ENCODE results near the gene SOX6. TPM values are rescaled to one million over a fixed set of nuclear protein-coding genes. Genes with fewer than 3 reads are reported as not detected.
"Not testable (repeated sequence)": the region's sequence is repeated elsewhere in the genome, so short reads cannot be mapped to it uniquely, and the experiment has no call there.

The SOX6 gene
- total RNA-seq, 1 donor from 2014 or later: 4.9 TPM

DNA sequence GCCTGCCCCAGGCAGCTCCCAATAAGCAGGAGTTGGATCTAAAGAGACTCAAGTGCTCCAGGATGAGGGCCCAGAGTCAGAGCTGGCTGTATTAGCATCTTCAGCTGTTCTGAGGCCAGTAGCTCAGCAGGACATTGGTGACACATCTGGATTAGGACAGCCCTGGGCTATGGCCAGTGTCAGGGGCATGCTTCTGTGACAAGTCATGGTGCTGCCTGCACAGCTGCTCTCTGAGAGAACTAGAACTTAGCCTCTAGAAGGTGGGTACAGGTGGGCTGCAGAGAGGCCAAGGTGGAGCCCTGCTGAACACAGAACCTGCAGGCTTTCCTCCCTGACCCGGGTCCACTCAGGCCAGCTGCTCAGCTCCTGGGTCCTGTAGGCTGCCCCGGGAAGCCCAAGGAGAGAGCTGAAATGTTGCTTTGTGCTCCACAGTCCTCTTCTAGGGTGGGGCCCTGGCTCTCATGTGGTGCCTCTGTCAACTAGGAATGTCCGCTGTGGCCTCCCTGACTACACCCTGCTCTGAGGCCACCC is 426.9 kb downstream of the SOX6 start:
- peak; percentile 52 to 69 for DNase-seq (ENCODE audit: extremely low spot score in 2 of 2)
- Histone ChIP-seq H3K27ac (no peak overlapping the region), H3K9me3 (no peaks in the 10 kb centered on the region), H3K4me1 (no peaks in the 10 kb centered on the region), H3K27me3 (no peaks in the 10 kb centered on the region), H3K36me3 (no peaks in the 10 kb centered on the region), H3K4me3 (no peak overlapping the region)
- intact Hi-C loops (cut with DNase I): no loop called here
- TF ChIP-seq POLR2A (IDR thresholded peaks at IDR 0.05): no peak
- TF ChIP-seq, protein P1, sequence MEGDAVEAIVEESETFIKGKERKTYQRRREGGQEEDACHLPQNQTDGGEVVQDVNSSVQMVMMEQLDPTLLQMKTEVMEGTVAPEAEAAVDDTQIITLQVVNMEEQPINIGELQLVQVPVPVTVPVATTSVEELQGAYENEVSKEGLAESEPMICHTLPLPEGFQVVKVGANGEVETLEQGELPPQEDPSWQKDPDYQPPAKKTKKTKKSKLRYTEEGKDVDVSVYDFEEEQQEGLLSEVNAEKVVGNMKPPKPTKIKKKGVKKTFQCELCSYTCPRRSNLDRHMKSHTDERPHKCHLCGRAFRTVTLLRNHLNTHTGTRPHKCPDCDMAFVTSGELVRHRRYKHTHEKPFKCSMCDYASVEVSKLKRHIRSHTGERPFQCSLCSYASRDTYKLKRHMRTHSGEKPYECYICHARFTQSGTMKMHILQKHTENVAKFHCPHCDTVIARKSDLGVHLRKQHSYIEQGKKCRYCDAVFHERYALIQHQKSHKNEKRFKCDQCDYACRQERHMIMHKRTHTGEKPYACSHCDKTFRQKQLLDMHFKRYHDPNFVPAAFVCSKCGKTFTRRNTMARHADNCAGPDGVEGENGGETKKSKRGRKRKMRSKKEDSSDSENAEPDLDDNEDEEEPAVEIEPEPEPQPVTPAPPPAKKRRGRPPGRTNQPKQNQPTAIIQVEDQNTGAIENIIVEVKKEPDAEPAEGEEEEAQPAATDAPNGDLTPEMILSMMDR (IDR thresholded peaks at IDR 0.05): no peak
- TF ChIP-seq POLR2AphosphoS5 (IDR thresholded peaks at IDR 0.05; ENCODE audit: insufficient read depth in 1 of 2, low read depth in 1 of 2): no peak

DNA sequence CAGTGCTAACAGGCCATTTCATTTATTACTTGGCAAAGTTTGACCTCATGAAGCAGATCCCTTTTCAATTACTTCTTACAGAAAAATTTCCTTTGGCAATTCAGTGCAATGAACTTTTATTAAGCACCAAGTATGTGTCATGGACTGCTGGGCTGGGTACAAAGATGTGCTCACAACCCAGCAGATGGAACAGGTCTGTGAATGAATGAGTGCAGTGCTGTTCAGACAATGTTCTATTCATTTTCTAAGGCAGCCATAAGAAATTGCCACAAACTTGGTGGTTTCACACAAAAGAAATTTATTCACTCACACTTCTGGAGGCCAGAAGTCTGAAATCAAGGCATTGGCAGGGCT is 428.5 kb downstream of the SOX6 start:
- DNase-seq (ENCODE audit: extremely low spot score in 2 of 2): peak in 1 of 2 donors; percentile 20
- Histone ChIP-seq H3K27me3 (no peaks in the 10 kb centered on the region), H3K36me3 (no peaks in the 10 kb centered on the region), H3K4me1 (no peaks in the 10 kb centered on the region), H3K4me3 (no peak overlapping the region), H3K9me3 (no peaks in the 10 kb centered on the region), H3K27ac (no peak overlapping the region)
- TF ChIP-seq, protein P1 (IDR thresholded peaks at IDR 0.05): no peak
- intact Hi-C loops (cut with DNase I): no loop called here

GRCh38 chr11:15927196-15927863 is 429.0 kb downstream of the SOX6 start:
- H3K27me3 ChIP-seq: no peaks in the 10 kb centered on the region
- H3K9me3 ChIP-seq: no peaks in the 10 kb centered on the region
- no peak overlapping the region for H3K4me3 ChIP-seq
- H3K4me1 ChIP-seq: no peaks in the 10 kb centered on the region
- DNase-seq (ENCODE audit: extremely low spot score in 2 of 2): no peak
- no peak overlapping the region for H3K27ac ChIP-seq
- intact Hi-C loops (cut with DNase I): no loop called here
- TF ChIP-seq POLR2A (IDR thresholded peaks at IDR 0.05) (no peak), POLR2AphosphoS5 (IDR thresholded peaks at IDR 0.05; ENCODE audit: insufficient read depth in 1 of 2, low read depth in 1 of 2) (no peak)
- TF ChIP-seq, protein P1 (IDR thresholded peaks at IDR 0.05): no peak
- no peaks in the 10 kb centered on the region for H3K36me3 ChIP-seq

- Histone ChIP-seq H3K9me3 (no peaks in the 10 kb centered on the region), H3K27me3 (no peaks in the 10 kb centered on the region), H3K4me1 (no peaks in the 10 kb centered on the region), H3K4me3 (no peak overlapping the region), H3K27ac (no peak overlapping the region), H3K36me3 (no peaks in the 10 kb centered on the region)
- TF ChIP-seq POLR2A (IDR thresholded peaks at IDR 0.05) (no peak), POLR2AphosphoS5 (IDR thresholded peaks at IDR 0.05; ENCODE audit: insufficient read depth in 1 of 2, low read depth in 1 of 2) (no peak)
- TF ChIP-seq, protein P1 (IDR thresholded peaks at IDR 0.05): no peak
- intact Hi-C loops (cut with DNase I): no loop called here
- no peak for DNase-seq (ENCODE audit: extremely low spot score in 2 of 2)
Measured at GRCh38 chr11:15926071-15926470, 430.3 kb downstream of the SOX6 start.

GRCh38 chr11:15923183-15923582 is 433.2 kb downstream of the SOX6 start:
- H3K4me1 ChIP-seq: no peaks in the 10 kb centered on the region
- no peak overlapping the region for H3K27ac ChIP-seq
- no peaks in the 10 kb centered on the region for H3K9me3 ChIP-seq
- no peak for DNase-seq (ENCODE audit: extremely low spot score in 2 of 2)
- intact Hi-C loops (cut with DNase I): no loop called here
- no peaks in the 10 kb centered on the region for H3K36me3 ChIP-seq
- H3K27me3 ChIP-seq: no peaks in the 10 kb centered on the region
- TF ChIP-seq POLR2A (IDR thresholded peaks at IDR 0.05): no peak
- TF ChIP-seq POLR2AphosphoS5 (IDR thresholded peaks at IDR 0.05; ENCODE audit: insufficient read depth in 1 of 2, low read depth in 1 of 2): no peak
- TF ChIP-seq, protein P1 (IDR thresholded peaks at IDR 0.05): no peak
- no peak overlapping the region for H3K4me3 ChIP-seq

- H3K4me3 ChIP-seq; H3K36me3 ChIP-seq; DNase-seq (ENCODE audit: extremely low spot score in 2 of 2); H3K27ac ChIP-seq; intact Hi-C loops (cut with DNase I); H3K27me3 ChIP-seq; H3K4me1 ChIP-seq; H3K9me3 ChIP-seq: not testable (repeated sequence)
Measured at GRCh38 chr11:15922745-15923144, 433.6 kb downstream of the SOX6 start.

Measured in vagina (tissue), 2 donors.